ENCODE results near the gene SALL1.

The SALL1 gene

DNA sequence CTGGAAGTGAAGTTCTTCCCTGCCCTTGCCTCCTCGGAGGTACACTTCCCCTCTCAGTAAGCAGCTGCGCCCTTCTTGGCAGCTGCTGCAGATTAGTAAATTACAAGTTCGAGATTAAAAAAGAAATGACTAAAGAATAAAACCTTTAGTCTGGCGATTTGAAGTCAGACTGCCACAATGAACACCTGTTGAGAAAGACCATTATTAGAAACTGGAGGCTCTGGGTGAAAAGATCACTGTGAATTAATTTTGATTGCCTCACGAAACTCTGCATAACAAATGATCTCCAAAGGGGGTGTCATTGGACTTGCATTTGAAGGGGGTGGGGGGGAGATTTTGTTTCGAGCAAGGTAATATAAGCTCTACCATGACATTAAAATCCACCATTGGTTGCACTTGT lies 39.3 kb downstream of the SALL1 start:
- no peak for DNase-seq (ENCODE audit: low read depth)

DNA sequence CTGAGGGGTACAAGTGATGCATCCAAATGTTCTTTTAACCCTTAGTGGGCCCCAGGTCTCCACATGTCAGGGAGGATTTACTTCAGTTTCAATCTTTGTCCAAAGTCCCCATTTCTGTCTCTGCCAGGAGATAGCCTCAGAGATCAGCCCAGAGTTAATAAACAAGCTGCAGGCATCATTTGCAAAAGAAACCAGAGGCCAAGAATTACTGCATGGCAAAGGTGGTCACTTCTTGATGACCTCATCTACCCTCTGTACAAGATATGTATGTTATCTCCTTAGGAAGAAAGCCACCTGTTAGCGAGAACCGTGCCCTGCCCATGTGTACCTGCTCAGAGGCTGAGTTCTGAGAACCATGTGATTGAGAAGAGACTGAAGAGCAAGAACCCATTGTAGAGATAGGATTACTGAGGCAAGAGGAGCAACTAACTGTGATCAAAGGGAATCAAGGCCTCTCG lies 40.3 kb downstream of the SALL1 start:
- DNase-seq (ENCODE audit: low read depth), result no peak

DNA sequence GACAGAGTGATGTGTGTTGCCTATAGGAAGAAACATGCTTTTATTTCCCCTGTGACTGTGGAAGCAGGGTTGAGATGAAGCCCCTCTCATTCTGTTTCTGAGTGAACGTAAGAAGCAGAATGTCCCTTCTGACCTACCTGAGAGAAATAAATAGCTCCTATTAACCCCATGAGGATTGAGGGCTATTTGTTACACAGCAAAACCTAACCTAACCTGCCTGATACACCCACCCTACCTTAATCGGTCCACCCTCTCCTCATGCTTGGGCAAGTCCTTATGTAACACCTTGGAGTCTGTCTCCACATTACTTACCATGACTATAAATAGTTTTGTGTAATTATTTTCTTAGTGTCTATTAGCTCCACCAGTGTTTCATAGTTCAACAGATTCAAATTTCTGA lies 41.9 kb downstream of the SALL1 start:
- DNase-seq (ENCODE audit: low read depth), result no peak

DNA sequence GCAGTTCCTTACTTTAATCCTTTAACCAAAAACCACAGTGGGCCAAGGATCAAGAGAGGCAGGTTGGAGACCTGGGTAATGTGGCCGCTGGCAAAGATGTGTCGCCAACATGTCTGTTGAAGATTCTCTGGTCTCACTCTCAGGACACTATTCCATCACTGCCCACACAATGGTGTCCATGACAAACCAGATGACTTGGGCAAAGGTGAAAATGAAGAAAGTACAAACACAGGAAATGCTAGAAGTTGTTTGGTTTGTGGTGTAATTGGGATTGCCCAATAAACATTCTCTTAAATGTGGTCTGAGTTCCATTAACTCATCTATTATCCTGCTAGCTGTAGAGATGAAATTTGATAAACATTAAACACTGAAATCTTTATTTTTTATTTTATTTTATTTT lies 43.3 kb downstream of the SALL1 start:
- no peak for DNase-seq (ENCODE audit: low read depth)

DNA sequence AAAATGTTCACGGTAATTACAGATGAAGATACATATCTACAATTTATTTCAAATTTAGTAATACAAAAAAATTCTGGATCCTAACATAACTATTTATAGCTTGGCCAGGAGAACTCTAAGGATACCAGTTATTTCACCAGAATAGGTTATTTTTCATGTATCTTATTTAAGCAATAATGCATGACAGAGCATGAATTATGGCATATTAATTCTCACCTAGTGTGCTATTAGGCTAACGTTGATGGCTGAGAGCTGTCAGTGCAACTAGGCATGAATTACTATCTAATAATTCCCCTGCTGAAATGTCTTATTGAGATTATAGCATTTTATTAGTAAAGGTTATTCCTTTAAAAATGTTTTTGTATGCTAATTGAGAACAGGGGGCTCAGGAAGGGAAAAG lies 44.5 kb downstream of the SALL1 start:
- no peak for DNase-seq (ENCODE audit: low read depth)

DNA sequence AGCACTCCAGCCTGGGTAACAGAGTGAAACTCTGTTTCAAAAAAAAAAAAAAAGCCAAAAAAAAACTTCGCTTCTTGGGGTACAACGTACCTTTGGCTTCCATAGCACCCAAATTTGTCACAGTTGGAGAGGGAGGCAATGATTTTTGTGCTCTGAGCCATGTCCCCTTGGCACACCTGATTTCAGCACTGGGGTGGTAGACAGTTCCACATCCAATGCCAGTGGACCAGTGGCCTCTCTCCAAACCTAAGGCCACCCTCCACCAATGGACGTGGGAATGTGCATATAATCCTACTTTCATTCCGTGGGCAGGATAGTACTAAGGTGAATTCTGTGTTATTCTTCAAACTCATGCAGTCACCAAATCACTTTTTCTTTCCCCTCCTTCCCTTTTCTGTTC lies 47.5 kb downstream of the SALL1 start:
- no peak for DNase-seq (ENCODE audit: low read depth)

DNA sequence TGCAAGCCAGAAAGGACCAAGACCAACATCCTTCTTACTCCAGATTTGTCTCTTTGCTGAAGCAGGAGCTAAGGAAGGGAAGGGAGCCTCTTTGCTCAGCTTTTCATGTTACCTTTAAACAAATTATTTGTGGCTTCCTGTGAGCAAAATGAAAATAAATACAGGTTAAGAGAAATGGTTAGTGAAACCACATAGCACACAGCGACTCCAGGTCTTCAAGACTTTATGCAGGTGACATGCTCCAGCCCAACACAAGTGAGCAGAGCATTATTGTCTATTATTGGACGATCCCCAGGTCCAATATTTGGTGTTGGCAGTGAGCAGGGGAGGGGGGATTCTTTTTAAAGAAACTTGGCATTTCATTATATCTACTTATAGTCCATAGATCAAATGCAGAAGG lies 53.3 kb downstream of the SALL1 start:
- DNase-seq (ENCODE audit: low read depth), result no peak

DNA sequence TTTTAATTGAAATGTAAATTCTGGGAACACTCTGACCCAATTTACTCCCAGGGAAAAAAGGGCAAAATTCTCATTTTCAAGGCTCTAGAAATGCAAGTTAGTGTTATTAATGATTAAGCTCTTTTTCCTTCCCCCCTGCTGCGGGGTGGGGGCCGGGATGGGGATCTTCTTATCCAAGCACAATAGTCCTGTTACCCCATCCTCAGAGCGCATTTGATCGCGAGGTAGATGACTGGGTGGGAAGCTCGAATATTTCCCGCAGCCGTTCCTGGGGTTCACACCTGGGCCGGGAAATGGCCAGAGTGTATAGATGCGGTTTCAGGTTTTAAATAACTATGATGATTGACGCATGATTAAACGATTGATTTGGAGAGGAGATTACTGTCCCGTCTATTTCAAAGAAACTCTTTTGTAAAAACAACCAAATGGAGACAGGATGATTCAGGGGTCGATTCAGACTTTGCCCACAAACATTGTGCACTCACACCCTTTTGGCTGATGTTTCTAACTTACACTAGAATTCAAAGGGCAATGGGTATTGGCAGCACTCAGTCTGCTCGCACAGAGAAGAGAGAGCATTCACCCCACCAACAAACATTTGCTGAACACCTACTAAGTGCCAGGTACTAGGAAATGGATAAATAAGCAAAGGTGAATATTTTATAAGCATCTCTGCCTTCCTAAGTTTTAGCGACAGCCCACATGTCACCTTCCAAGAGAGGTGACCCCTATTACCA lies 55.0 kb downstream of the SALL1 start:
- DNase-seq (ENCODE audit: low read depth), result no peak

DNA sequence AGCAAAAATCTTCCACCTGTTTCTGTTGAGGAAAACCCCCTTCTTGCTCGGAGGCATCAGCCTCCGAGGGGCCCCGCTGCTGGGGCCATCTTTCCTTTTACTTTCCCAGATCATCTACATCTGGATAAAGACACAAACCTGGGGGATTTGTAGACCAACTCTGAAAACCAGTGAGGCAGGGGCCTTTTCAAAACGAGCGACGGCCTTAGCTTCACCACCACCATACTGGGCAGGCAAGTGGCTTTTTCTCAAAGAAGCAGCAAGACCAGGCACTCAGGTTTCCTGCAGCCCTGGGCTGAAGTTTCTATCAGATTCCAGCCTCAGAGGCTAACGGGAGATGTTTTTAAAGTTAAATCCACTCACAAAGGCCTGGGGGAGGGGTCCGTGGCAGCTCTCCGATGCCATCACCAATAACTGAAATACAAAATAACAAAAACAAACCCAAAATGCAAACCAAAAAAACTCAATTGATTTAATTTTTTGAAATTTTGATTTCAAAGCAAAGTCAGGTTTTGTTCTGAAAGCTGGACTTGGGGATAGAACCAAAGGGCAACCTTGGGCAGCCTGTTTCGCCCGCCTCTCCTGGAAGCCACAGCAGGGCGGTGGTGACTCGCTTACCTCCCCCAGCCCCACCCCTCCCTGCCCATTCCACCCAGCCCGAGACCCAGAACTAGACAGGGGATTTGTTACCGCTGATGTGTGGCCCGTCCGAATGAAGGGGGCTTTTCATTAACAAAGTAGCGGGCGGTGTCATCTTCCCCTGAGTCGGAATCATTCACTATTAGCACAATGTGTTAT lies 55.8 kb downstream of the SALL1 start:
- DNase-seq (ENCODE audit: low read depth), result no peak

DNA sequence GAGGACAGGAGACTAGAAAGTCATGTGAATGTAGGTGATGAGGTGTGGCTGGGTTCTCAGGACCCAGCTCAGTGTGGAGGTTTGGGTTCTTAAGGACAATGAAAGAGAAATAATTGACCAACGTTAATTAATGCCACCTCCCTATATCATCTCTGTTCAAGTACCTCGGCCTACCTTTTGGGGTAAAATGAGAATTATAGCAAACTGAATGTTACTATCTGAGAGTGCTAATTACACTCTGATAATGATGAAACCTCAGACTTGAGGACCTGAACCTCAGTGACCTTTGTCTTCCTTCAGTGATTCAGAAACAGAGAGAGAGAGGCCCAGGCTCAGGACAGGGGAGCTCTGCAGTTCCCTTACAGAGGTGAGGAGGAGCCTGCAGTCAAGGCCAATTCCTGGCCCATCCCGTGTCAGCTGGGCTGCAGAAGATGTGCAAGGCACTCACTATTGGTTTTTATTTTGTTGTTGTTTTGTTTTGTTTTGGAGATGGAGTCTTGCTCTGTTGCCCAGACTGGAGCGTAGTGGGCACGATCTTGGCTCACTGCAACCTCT lies 57.3 kb downstream of the SALL1 start:
- no peak for DNase-seq (ENCODE audit: low read depth)
